Measurements from ENCODE around the gene ZNF19.

The ZNF19 gene

DNA sequence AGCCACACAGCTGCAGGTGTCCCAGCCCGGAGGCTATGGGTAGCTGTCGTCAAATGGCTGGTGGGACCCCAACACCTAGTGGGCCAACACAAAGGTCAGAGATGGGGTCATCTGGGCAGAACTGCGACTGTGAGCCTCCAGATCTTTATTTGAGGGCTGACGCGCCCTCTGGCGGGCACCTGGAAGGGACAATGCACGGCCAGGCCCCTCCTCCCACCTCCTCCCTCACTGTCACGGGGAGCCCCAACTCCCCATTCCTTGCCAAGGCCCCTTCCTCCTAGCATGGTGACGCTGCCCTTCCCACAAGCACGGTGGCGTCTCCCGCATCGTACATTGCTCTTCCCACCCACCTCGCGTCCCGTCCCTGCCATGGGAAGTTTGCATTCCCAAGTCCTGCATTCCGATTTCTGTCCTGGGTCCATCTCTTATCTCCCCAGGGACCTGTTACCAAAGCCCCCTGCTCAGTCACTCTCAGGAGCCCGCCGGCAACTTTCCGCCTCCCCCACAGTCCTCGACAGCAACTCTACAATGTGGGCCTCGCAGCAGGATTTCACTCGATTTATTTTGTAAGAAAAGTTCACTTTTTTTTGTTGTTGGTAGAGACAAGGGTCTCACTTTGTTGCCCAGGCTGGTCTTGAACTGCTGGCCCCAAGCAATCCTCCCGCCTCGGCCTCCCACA, 48.3 kb downstream of the ZNF19 start:
- DNase-seq: no peak

DNA sequence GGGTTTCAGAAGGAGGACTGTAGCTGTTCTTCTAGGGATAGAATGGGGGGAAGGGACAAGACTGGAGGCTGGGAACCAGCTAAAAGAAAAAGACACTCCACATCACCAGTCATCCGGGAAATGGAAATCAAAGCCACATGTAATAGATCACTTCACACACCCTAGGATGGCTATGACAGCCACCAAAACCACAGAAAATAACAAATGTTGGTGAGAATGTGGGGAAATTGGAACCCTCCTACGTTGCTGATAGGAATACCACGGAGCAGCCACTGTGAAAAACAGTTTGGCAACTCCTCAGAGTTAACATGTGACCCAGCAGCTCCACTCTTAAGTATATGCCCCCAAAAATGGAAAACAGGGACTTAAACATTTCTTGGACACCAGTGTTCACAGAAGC, 49.6 kb downstream of the ZNF19 start:
- no peak for DNase-seq

GRCh38 chr16:71436473-71436872, 52.7 kb downstream of the ZNF19 start:
- no peak for DNase-seq

- no peak for DNase-seq
Observed at GRCh38 chr16:71432906-71433305, 56.2 kb downstream of the ZNF19 start.

DNA sequence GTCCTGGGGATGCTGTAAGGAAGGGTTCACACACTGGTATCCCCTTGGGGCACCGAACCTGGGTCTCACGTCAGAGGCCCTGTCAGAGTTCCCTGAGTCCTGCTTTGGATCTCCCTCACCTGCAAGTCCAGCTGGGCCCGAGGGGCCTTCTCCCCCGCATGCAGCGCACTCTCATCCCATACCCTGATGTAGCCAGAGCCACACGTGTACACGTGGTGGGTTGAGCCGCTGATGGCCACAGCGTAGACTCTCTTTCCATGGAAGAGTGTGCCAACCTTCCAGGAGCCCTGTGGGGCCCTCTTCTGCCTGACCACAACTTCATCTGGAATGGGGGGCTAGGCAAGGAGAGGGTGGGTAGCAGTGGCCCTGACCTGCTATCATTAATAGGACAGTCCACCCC, 57.1 kb downstream of the ZNF19 start:
- DNase-seq: no peak

GRCh38 chr16:71431176-71431575, 57.9 kb downstream of the ZNF19 start:
- no peak for DNase-seq

- no peak for DNase-seq
Observed at GRCh38 chr16:71430744-71431143, 58.4 kb downstream of the ZNF19 start.

- no peak for DNase-seq
Observed at GRCh38 chr16:71429581-71429980, 59.5 kb downstream of the ZNF19 start.

DNA sequence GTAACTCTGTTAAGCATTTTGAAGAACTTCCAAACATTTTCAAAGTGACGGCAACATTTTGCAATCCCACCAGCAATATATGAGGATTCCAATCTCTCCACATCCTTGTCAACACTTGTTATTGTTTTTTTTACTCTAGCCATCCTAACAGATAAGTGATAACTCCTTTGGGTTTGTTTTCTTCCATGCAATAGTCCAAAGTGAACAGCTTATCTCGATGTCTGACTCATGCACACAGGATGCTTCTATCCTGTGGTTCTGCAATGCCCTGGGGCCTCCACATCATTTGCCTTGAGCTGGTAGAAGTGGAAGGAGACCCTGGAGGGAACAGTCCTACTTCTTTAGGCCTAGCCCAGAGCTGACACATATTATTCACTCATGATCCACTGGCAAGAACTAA, 60.2 kb downstream of the ZNF19 start:
- no peak for DNase-seq

DNA sequence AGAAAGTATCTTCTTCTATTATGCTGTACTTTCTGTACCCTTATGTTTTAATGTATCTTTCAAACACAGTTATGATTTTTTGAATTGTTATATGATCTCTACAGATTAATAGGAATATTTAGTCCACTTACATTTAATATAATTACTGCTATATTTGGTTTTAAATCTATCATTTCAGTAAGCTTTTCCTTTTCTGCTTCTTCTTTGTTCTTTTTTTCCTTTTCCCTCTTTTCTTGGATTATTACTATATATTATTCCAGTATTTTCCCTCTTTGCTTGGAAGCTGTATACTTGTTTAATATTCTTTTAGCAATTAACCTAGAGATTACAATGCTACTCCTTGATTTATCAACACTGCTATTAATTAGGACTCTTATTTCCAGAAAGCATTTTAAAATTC, 60.7 kb downstream of the ZNF19 start:
- DNase-seq: no peak

DNA sequence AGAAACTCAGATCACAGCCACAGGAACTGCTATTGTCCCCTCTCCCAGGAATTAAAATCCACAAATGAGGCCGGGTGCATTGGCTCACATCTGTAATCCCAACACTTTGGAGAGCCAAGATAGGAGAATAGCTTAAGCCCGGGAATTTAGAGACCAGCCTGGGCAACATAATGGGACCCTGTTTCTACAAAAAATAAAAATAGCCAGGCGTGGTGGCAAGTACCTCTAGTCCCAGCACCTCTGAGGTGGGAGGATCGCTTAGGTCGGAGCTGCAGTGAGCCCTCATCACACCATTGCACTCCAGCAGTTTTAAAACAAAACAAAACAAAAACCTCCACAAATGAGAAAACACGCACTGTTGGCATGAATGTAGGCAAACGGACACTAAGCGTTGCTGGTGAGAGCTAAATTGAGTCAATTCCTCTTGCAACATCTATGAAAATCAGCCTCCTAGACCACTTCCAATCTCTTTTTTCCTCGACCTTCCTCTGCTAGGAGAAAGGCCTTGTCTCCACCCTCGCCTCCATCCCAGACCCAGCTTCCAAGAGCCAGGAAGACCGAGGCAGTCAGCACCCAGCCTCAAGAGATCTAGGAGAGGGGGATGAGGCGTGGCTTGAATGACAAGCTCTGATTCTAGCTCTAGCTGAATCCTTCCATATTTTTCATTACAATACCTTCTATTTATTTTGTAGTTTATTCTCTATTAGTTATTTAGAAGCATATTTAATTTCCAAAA, 62.1 kb downstream of the ZNF19 start:
- no peak for DNase-seq

DNA sequence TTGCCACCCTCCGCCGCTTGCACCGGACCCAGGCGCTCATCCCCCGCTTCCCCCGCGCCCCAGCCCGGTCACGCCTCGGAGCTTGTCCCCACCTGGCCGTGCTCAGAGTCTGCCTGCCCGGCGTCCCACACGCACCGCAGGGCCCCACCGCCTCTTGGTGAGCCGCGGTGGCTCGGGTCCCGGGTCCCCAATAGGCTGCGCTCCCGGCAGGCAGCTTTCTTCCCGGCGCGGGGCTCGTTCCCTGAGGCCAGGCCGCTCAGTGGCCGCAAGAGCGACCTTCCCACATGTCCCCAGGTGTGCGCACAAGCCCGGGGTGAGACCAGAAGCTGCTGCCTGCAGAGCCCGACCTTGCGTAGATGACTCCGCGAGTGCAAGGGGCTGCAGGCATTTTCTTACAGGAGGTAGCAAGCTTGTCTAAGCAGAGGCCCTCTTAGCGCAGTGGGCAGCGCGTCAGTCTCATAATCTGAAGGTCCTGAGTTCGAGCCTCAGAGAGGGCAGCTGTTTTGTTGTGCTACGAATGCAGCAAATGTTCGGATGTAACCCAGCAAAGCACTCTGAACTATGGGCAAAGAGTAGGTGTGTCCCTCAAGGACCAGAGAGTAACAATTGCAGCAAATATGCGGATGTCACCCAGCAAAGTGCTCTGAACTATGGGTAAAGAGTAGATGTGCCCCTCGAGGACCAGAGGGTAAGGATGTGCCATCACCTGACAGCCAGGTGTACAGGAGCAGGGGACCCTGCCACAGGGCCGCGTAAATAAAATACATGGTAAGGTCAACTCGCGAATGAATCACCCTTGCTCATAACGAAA, 62.9 kb downstream of the ZNF19 start:
- DNase-seq: no peak

DNA sequence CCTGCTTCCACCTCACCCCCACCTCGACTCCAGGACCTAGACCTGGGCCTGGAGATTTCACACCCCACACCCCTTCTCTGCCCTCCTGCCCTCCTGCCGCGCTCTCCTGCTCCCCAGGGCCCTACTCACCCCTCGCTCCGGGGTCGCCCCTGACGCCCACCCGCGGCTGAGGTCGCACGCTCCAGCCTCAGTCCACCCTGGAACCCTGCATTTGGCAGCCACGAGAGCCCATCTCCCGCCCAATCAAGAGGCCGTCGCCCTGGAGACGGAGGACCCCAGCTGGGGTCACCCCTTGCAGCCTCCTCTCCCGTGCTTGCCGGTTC, 63.4 kb downstream of the ZNF19 start:
- no peak for DNase-seq

- DNase-seq: no peak
Observed at GRCh38 chr16:71424626-71425025, 64.5 kb downstream of the ZNF19 start.

DNA sequence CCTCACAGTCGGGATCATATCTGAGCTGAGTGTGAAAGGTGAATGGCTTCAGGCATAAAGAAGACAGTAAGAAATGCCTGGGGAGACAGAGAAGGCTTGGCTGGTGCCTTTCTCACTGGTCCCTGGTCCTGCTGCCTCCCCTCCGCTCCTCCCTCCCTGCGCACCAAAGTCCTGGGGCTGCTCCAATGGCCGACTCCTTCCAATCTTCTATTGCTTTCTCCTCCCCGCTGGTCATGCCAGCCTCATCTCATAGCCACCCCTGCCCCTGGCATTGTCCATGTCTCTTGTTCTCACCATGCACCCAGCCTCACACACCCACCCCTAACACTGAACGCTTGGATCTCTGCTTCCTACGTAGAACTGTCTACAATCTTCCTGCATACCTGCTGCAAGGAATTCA, 65.3 kb downstream of the ZNF19 start:
- no peak for DNase-seq

Data from MV-4-11 (cell line).